ENCODE measurements around the gene RUBCN. TPM values are rescaled to one million over a fixed set of nuclear protein-coding genes. Genes with fewer than 3 reads are reported as not detected.
A peak's percentile ranks its signal among the peaks of the same experiment; 100 is the strongest.

RUBCN gene
- total and polyA plus RNA-seq, 2 of the 13 experiments (the other 11 are each of a cell fraction or from before 2014, with no cell fraction given): 5.2 to 8.1 TPM

DNA sequence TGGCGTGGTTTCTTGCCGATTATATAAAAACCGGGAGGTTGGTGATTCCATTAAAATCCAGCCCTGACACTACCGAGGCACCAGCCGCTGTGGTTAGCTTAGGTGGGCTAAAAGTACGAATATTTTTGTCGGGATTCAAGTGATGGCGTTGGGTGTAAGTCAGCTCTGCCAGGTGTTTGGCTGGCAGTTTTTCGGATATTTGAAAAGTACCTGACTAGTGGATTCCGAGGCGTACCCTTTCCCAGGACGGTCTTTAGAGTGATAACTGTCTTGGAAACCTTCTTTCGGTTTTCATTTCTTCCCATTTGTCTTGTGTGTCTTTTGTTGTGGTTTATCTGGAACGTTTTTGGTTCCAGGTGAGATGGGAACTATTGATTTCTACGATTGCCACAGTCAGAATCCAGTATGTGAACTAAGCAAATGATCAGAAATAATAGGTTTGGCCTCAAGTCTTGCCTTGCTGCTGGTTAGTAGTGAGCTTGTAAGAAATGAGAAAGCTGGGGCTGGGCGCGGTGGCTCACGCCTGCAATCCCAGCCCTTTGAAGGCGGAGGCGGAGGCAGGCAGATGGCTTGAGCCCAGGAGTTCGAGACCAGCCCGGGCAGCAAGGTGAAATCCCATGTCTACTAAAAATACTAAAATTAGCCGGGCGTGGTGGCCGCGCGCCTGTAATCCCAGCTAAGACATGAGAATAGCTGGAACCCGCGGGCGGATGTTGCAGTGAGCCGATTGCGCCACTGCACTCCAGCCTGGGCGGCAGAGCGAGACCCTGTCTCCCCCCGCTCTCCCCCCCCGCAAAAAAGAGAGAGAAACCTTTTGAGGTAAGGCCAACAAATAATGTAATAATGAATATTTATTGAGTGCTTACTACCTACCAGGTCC is 14.4 kb upstream of the RUBCN start (continued):
- no peak for TF ChIP-seq SETDB1 (CRISPR knock-in tag; IDR thresholded peaks at IDR 0.05; ENCODE audit: borderline replicate concordance)
- no peak for TF ChIP-seq CREB1 (IDR thresholded peaks at IDR 0.05)
- TF ChIP-seq CREB1 (CRISPR knock-in tag; IDR thresholded peaks at IDR 0.05): no peak
- TF ChIP-seq CEBPG (CRISPR knock-in tag; IDR thresholded peaks at IDR 0.05): peak; percentile 87
- no peak for TF ChIP-seq ZBTB20 (CRISPR knock-in tag; IDR thresholded peaks at IDR 0.05; ENCODE audit: borderline replicate concordance, low read depth)
- TF ChIP-seq, protein P1, sequence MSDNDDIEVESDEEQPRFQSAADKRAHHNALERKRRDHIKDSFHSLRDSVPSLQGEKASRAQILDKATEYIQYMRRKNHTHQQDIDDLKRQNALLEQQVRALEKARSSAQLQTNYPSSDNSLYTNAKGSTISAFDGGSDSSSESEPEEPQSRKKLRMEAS (IDR thresholded peaks at IDR 0.05): no peak
- TF ChIP-seq ZNF891 (CRISPR knock-in tag; IDR thresholded peaks at IDR 0.05): no peak
- TF ChIP-seq ATM (IDR thresholded peaks at IDR 0.05; ENCODE audit: borderline replicate concordance): no peak
- no peak for TF ChIP-seq RELA (CRISPR knock-in tag; IDR thresholded peaks at IDR 0.05)
- TF ChIP-seq, protein P2, sequence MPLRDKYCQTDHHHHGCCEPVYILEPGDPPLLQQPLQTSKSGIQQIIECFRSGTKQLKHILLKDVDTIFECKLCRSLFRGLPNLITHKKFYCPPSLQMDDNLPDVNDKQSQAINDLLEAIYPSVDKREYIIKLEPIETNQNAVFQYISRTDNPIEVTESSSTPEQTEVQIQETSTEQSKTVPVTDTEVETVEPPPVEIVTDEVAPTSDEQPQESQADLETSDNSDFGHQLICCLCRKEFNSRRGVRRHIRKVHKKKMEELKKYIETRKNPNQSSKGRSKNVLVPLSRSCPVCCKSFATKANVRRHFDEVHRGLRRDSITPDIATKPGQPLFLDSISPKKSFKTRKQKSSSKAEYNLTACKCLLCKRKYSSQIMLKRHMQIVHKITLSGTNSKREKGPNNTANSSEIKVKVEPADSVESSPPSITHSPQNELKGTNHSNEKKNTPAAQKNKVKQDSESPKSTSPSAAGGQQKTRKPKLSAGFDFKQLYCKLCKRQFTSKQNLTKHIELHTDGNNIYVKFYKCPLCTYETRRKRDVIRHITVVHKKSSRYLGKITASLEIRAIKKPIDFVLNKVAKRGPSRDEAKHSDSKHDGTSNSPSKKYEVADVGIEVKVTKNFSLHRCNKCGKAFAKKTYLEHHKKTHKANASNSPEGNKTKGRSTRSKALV (CRISPR knock-in tag; IDR thresholded peaks at IDR 0.05): 0 out of 2 replicates have a peak, but pooled peaks have one; percentile 35
- TF ChIP-seq, protein P3, sequence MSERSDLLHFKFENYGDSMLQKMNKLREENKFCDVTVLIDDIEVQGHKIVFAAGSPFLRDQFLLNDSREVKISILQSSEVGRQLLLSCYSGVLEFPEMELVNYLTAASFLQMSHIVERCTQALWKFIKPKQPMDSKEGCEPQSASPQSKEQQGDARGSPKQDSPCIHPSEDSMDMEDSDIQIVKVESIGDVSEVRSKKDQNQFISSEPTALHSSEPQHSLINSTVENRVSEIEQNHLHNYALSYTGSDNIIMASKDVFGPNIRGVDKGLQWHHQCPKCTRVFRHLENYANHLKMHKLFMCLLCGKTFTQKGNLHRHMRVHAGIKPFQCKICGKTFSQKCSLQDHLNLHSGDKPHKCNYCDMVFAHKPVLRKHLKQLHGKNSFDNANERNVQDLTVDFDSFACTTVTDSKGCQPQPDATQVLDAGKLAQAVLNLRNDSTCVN (CRISPR knock-in tag; IDR thresholded peaks at IDR 0.05; ENCODE audit: borderline replicate concordance): no peak
- no peak for TF ChIP-seq NFYB (CRISPR knock-in tag; IDR thresholded peaks at IDR 0.05)
- no peak for TF ChIP-seq ELF3 (CRISPR knock-in tag; IDR thresholded peaks at IDR 0.05)
- TF ChIP-seq ZNF354B (CRISPR knock-in tag; IDR thresholded peaks at IDR 0.05): no peak
- TF ChIP-seq RBM22 (optimal IDR thresholded peaks at IDR 0.05; ENCODE audit: low read length): no peak
- TF ChIP-seq XBP1 (CRISPR knock-in tag; IDR thresholded peaks at IDR 0.05): no peak
- no peak for TF ChIP-seq CAMTA2 (CRISPR knock-in tag; IDR thresholded peaks at IDR 0.05; ENCODE audit: borderline replicate concordance)
- TF ChIP-seq ZNF792 (CRISPR knock-in tag; IDR thresholded peaks at IDR 0.05): no peak
- peak; percentile 40; the same call in 1 of the 2 replicates for TF ChIP-seq YEATS4 (CRISPR knock-in tag; IDR thresholded peaks at IDR 0.05; ENCODE audit: borderline replicate concordance)
- no peak for TF ChIP-seq ZFP1 (CRISPR knock-in tag; IDR thresholded peaks at IDR 0.05)
- TF ChIP-seq FOXO4 (CRISPR knock-in tag; conservative IDR thresholded peaks at IDR 0.05): 0 out of 2 replicates have a peak, but pooled peaks have one; percentile 22
- 0 out of 2 replicates have a peak, but pooled peaks have one; percentile 22 for TF ChIP-seq KMT2B (CRISPR knock-in tag; IDR thresholded peaks at IDR 0.05)
- no peak for TF ChIP-seq MXD4 (CRISPR knock-in tag; IDR thresholded peaks at IDR 0.05)
- TF ChIP-seq ZNF597 (CRISPR knock-in tag; IDR thresholded peaks at IDR 0.05): no peak
- TF ChIP-seq GLI4 (CRISPR knock-in tag; IDR thresholded peaks at IDR 0.05; ENCODE audit: borderline replicate concordance): no peak
- TF ChIP-seq ZNF232 (CRISPR knock-in tag; IDR thresholded peaks at IDR 0.05; ENCODE audit: borderline replicate concordance): no peak
